ENCODE results near the gene SALL1. TPM values are rescaled to one million over a fixed set of nuclear protein-coding genes. Genes with fewer than 3 reads are reported as not detected.

SALL1 gene
- total and polyA plus RNA-seq, 2 donors (not counting 3 experiments of a cell fraction or from before 2014, with no cell fraction given): not detected

DNA sequence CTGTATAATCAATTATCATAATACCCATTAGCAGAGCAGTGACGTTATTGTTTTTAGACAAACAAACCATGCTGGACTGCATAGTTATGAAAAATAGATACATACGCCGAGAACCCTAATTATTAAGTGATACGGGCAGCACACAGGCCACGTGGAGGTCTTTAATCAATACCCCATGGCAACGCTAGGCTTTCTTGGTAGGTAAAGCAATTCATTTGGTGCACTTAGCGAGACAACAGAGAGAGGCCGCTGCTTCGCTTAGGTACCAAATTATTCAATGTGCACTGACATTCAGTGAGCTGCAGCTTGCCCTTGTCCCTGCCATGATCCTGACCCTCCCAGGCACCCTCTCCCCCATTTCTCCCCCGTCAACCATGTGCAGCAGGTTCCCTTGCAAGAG lies 12.9 kb downstream of the SALL1 start:
- ChIA-PET CTCF (no interaction called here), POLR2A (no interaction called here)
- H3K9me1 ChIP-seq (replicated peaks; ENCODE audit: control insufficient read depth, extremely low read depth, insufficient read depth, low read length): no peaks in the 10 kb centered on the region
- no peak overlapping the region for H3K4me2 ChIP-seq (ENCODE audit: insufficient read depth, low read length)
- TF ChIP-seq, protein P1, sequence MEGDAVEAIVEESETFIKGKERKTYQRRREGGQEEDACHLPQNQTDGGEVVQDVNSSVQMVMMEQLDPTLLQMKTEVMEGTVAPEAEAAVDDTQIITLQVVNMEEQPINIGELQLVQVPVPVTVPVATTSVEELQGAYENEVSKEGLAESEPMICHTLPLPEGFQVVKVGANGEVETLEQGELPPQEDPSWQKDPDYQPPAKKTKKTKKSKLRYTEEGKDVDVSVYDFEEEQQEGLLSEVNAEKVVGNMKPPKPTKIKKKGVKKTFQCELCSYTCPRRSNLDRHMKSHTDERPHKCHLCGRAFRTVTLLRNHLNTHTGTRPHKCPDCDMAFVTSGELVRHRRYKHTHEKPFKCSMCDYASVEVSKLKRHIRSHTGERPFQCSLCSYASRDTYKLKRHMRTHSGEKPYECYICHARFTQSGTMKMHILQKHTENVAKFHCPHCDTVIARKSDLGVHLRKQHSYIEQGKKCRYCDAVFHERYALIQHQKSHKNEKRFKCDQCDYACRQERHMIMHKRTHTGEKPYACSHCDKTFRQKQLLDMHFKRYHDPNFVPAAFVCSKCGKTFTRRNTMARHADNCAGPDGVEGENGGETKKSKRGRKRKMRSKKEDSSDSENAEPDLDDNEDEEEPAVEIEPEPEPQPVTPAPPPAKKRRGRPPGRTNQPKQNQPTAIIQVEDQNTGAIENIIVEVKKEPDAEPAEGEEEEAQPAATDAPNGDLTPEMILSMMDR (IDR thresholded peaks at IDR 0.05; ENCODE audit: extremely low read depth in 1 of 2, insufficient read depth in 1 of 2, low read depth in 1 of 2, low read length in 2 of 2): no peak
- H3K36me3 ChIP-seq (ENCODE audit: control insufficient read depth in 2 of 2, extremely low read depth in 1 of 2, insufficient read depth in 2 of 2, low read length in 2 of 2): no peaks in the 10 kb centered on the region
- no peaks in the 10 kb centered on the region for H3K9me3 ChIP-seq (replicated peaks; ENCODE audit: control insufficient read depth, insufficient read depth, low read length)
- no TSS peak for BruUV-seq (replicated peaks)
- H3K4me3 ChIP-seq (replicated peaks in 1 of 3; ENCODE audit: insufficient read depth in 1 of 3, low read depth in 1 of 3, low read length in 3 of 3): no peak overlapping the region
- no peaks in the 10 kb centered on the region for H3K4me1 ChIP-seq (ENCODE audit: control insufficient read depth, extremely low read depth, insufficient read depth, low read length)
- FAIRE-seq: no peak
- H3K27me3 ChIP-seq (ENCODE audit: control insufficient read depth in 2 of 2, insufficient read depth in 2 of 2, low read length in 2 of 2): no peaks in the 10 kb centered on the region
- H3K9ac ChIP-seq (replicated peaks; ENCODE audit: extremely low read depth, insufficient read depth, low read length): no peak overlapping the region
- DNase-seq (ENCODE audit: low read depth, low spot score): no peak
- intact Hi-C loops (cut with micrococcal nuclease): no loop called here
- no peaks in the 10 kb centered on the region for H3K79me2 ChIP-seq (ENCODE audit: control insufficient read depth, insufficient read depth, low read length)
- dilution Hi-C loops (cut with MboI; ENCODE audit: extremely low pct_ligation_motif_present, low sequenced_read_pairs): no loop called here
- H4K20me1 ChIP-seq (replicated peaks; ENCODE audit: control insufficient read depth, extremely low read depth, insufficient read depth, low read length): no peaks in the 10 kb centered on the region
- H3K27ac ChIP-seq (ENCODE audit: insufficient read depth, low read depth, low read length): no peak overlapping the region
- H2AFZ ChIP-seq (ENCODE audit: low read depth, low read length): no peak overlapping the region

DNA sequence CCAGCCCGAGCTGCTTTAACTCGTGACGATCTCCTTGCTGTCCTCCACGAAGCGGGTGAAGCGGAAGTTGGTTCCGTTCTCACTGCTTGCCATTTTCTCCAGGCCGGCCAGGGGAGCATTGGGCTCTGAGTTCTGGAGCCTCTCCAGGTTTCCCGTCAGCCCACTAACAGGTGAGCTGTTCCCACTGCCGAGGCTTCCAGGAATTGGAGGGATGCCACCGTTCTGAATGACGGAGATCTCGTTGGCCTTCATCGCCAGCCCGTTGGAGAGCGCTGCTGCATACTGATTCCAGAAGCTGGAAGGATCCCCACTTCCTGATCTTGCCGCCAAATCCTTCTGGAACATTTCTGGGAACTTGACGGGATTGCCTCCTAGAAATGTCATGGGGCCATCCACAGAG lies 14.0 kb downstream of the SALL1 start:
- TF ChIP-seq, protein P2, sequence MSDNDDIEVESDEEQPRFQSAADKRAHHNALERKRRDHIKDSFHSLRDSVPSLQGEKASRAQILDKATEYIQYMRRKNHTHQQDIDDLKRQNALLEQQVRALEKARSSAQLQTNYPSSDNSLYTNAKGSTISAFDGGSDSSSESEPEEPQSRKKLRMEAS (IDR thresholded peaks at IDR 0.05; ENCODE audit: insufficient read depth, insufficient read length): no peak
- TF ChIP-seq POLR2AphosphoS5 (IDR thresholded peaks at IDR 0.05; ENCODE audit: insufficient read depth, low read depth, low read length) (no peak), POLR2A (IDR thresholded peaks at IDR 0.05; ENCODE audit: low read depth, low read length) (no peak), GATA2 (IDR thresholded peaks at IDR 0.05; ENCODE audit: insufficient read depth, insufficient read length, low read depth, low read length) (no peak), FOS (IDR thresholded peaks at IDR 0.05; ENCODE audit: borderline replicate concordance, insufficient read depth, low read length) (no peak), EZH2 (IDR thresholded peaks at IDR 0.05; ENCODE audit: borderline replicate concordance, low read depth, low read length, severe bottlenecking) (no peak), JUN (IDR thresholded peaks at IDR 0.05; ENCODE audit: borderline replicate concordance, insufficient read depth, insufficient read length, low read depth) (no peak), MYC (IDR thresholded peaks at IDR 0.05; ENCODE audit: low read depth, low read length) (no peak)
- TF ChIP-seq, protein P1 (IDR thresholded peaks at IDR 0.05; ENCODE audit: extremely low read depth in 1 of 2, insufficient read depth in 1 of 2, low read depth in 1 of 2, low read length in 2 of 2): no peak
- intact Hi-C loops (cut with micrococcal nuclease) (no loop called here), dilution Hi-C loops (cut with MboI; ENCODE audit: extremely low pct_ligation_motif_present, low sequenced_read_pairs) (no loop called here)
- no peak for DNase-seq (ENCODE audit: low read depth, low spot score)
- H3K36me3 ChIP-seq (ENCODE audit: control insufficient read depth in 2 of 2, extremely low read depth in 1 of 2, insufficient read depth in 2 of 2, low read length in 2 of 2): no peaks in the 10 kb centered on the region
- H3K4me3 ChIP-seq (replicated peaks in 1 of 3; ENCODE audit: insufficient read depth in 1 of 3, low read depth in 1 of 3, low read length in 3 of 3): no peak overlapping the region
- BruUV-seq (replicated peaks): no TSS peak
- no peaks in the 10 kb centered on the region for H3K9me3 ChIP-seq (replicated peaks; ENCODE audit: control insufficient read depth, insufficient read depth, low read length)
- CTCF ChIA-PET: no interaction called here
- H2AFZ ChIP-seq (ENCODE audit: low read depth, low read length): no peak overlapping the region
- no peak overlapping the region for H3K27ac ChIP-seq (ENCODE audit: insufficient read depth, low read depth, low read length)
- H3K27me3 ChIP-seq (ENCODE audit: control insufficient read depth in 2 of 2, insufficient read depth in 2 of 2, low read length in 2 of 2): no peaks in the 10 kb centered on the region
- H3K79me2 ChIP-seq (ENCODE audit: control insufficient read depth, insufficient read depth, low read length): no peaks in the 10 kb centered on the region
- H3K9ac ChIP-seq (replicated peaks; ENCODE audit: extremely low read depth, insufficient read depth, low read length): no peak overlapping the region
- no peaks in the 10 kb centered on the region for H3K4me1 ChIP-seq (ENCODE audit: control insufficient read depth, extremely low read depth, insufficient read depth, low read length)
- H3K9me1 ChIP-seq (replicated peaks; ENCODE audit: control insufficient read depth, extremely low read depth, insufficient read depth, low read length): no peaks in the 10 kb centered on the region
- no peaks in the 10 kb centered on the region for H4K20me1 ChIP-seq (replicated peaks; ENCODE audit: control insufficient read depth, extremely low read depth, insufficient read depth, low read length)
- H3K4me2 ChIP-seq (ENCODE audit: insufficient read depth, low read length): no peak overlapping the region
- POLR2A ChIA-PET: no interaction called here
- no peak for FAIRE-seq
